ENCODE measurements around the gene ADAMTS3.
A peak's percentile ranks its signal among the peaks of the same experiment; 100 is the strongest.
"Not testable (repeated sequence)": the region's sequence is repeated elsewhere in the genome, so short reads cannot be mapped to it uniquely, and the experiment has no call there.

The ADAMTS3 gene

GRCh38 chr4:72471816-72472215 lies 97.2 kb downstream of the ADAMTS3 start:
- no peak for DNase-seq (ENCODE audit: low read depth)

- peak; percentile 21 for DNase-seq (ENCODE audit: low read depth)
Observed at GRCh38 chr4:72468904-72469502, 100.0 kb downstream of the ADAMTS3 start.

- DNase-seq (ENCODE audit: low read depth): no peak
Observed at GRCh38 chr4:72467633-72468032, 101.4 kb downstream of the ADAMTS3 start.

GRCh38 chr4:72463724-72464123 lies 105.3 kb downstream of the ADAMTS3 start:
- DNase-seq (ENCODE audit: low read depth): no peak

GRCh38 chr4:72457158-72457557 lies 111.9 kb downstream of the ADAMTS3 start:
- DNase-seq (ENCODE audit: low read depth): no peak

GRCh38 chr4:72451349-72451748 lies 117.7 kb downstream of the ADAMTS3 start:
- DNase-seq (ENCODE audit: low read depth): no peak

GRCh38 chr4:72449705-72450104 lies 119.3 kb downstream of the ADAMTS3 start:
- DNase-seq (ENCODE audit: low read depth): no peak

- no peak for DNase-seq (ENCODE audit: low read depth)
Observed at GRCh38 chr4:72448231-72448630, 120.8 kb downstream of the ADAMTS3 start.

GRCh38 chr4:72446353-72447055 lies 122.5 kb downstream of the ADAMTS3 start:
- no peak for DNase-seq (ENCODE audit: low read depth)

GRCh38 chr4:72444092-72444491 lies 124.9 kb downstream of the ADAMTS3 start:
- DNase-seq (ENCODE audit: low read depth): no peak

- DNase-seq (ENCODE audit: low read depth): no peak
Observed at GRCh38 chr4:72442715-72443114, 126.3 kb downstream of the ADAMTS3 start.

GRCh38 chr4:72442147-72442546 lies 126.9 kb downstream of the ADAMTS3 start:
- no peak for DNase-seq (ENCODE audit: low read depth)

- no peak for DNase-seq (ENCODE audit: low read depth)
Observed at GRCh38 chr4:72440386-72440785, 128.6 kb downstream of the ADAMTS3 start.

- no peak for DNase-seq (ENCODE audit: low read depth)
Observed at GRCh38 chr4:72432975-72433374, 136.0 kb downstream of the ADAMTS3 start.

- no peak for DNase-seq (ENCODE audit: low read depth)
Observed at GRCh38 chr4:72432282-72432681, 136.7 kb downstream of the ADAMTS3 start.

- DNase-seq (ENCODE audit: low read depth): no peak
Observed at GRCh38 chr4:72430988-72431387, 138.0 kb downstream of the ADAMTS3 start.

- no peak for DNase-seq (ENCODE audit: low read depth)
Observed at GRCh38 chr4:72430050-72430449, 139.0 kb downstream of the ADAMTS3 start.

- DNase-seq (ENCODE audit: low read depth): no peak
Observed at GRCh38 chr4:72429397-72429889, 139.6 kb downstream of the ADAMTS3 start.

GRCh38 chr4:72427057-72427456 lies 142.0 kb downstream of the ADAMTS3 start:
- no peak for DNase-seq (ENCODE audit: low read depth)

GRCh38 chr4:72425908-72426307 lies 143.1 kb downstream of the ADAMTS3 start:
- not testable (repeated sequence) for DNase-seq (ENCODE audit: low read depth)

GRCh38 chr4:72424006-72424405 lies 145.0 kb downstream of the ADAMTS3 start:
- no peak for DNase-seq (ENCODE audit: low read depth)

- DNase-seq (ENCODE audit: low read depth): no peak
Observed at GRCh38 chr4:72422416-72422815, 146.6 kb downstream of the ADAMTS3 start.

GRCh38 chr4:72418458-72418857 lies 150.6 kb downstream of the ADAMTS3 start:
- DNase-seq (ENCODE audit: low read depth): peak; percentile 62

GRCh38 chr4:72410158-72410557 lies 158.9 kb downstream of the ADAMTS3 start:
- no peak for DNase-seq (ENCODE audit: low read depth)

Data from fibroblast of the conjunctiva (primary cell).